Fibroblast of lung (primary cell): ENCODE data around the gene PGPEP1. TPM values are rescaled to one million over a fixed set of nuclear protein-coding genes. Genes with fewer than 3 reads are reported as not detected.
"Not testable (repeated sequence)": the region's sequence is repeated elsewhere in the genome, so short reads cannot be mapped to it uniquely, and the experiment has no call there.

ENCODE experiments used
- DNase-seq, 2 donors: peaks; one replicate each; pipeline versions ENCODE4 v3.0.0 to v3.0.0-alpha.2; 2010; ENCODE audit warnings: low read depth in 2 of 2
- H2AFZ ChIP-seq: 2 replicates; pipeline ENCODE4 v1.5.1; 2012; ENCODE audit warnings: low read length, control low read depth, inconsistent platforms
- H3K27ac ChIP-seq: 2 replicates; pipeline ENCODE4 v1.5.1; 2011; ENCODE audit warnings: low read length, control low read depth; ENCODE audit not compliant: insufficient read depth
- H3K27me3 ChIP-seq: 2 replicates; pipeline ENCODE4 v1.5.1; 2011; ENCODE audit warnings: mild to moderate bottlenecking, low read length; ENCODE audit not compliant: control insufficient read depth, insufficient read depth
- H3K36me3 ChIP-seq: 2 replicates; pipeline ENCODE4 v1.5.1; 2011; ENCODE audit warnings: low read length; ENCODE audit not compliant: control insufficient read depth, insufficient read depth
- H3K4me1 ChIP-seq: 2 replicates; pipeline ENCODE4 v1.5.1; 2011; ENCODE audit warnings: low read length; ENCODE audit not compliant: control insufficient read depth, insufficient read depth; ENCODE audit errors: extremely low read depth
- H3K4me2 ChIP-seq: 2 replicates; pipeline ENCODE4 v1.5.1; 2011; ENCODE audit warnings: low read length, control low read depth; ENCODE audit not compliant: insufficient read depth; ENCODE audit errors: extremely low read depth
- H3K4me3 ChIP-seq, 4 experiments: fragments of 200-600 bp in 1 of 4; sonication (generic) in 1 of 4; replicated peaks in 1 of 4; 2 replicates each; pipeline ENCODE4 v1.5.1; 2011 to 2016; ENCODE audit warnings: low read length in 4 of 4, low read depth in 3 of 4, mild to moderate bottlenecking in 3 of 4, control low read depth in 2 of 4, inconsistent platforms in 1 of 4, mixed read lengths in 1 of 4; ENCODE audit not compliant: insufficient read depth in 1 of 4; ENCODE audit errors: control extremely low read depth in 1 of 4
- H3K79me2 ChIP-seq: 2 replicates; pipeline ENCODE4 v1.5.1; 2012; ENCODE audit warnings: mild to moderate bottlenecking, low read length, inconsistent platforms; ENCODE audit not compliant: control insufficient read depth, insufficient read depth
- H3K9ac ChIP-seq: 2 replicates; pipeline ENCODE4 v1.5.1; 2011; ENCODE audit warnings: mild to moderate bottlenecking, low read length, control low read depth; ENCODE audit not compliant: insufficient read depth
- H3K9me3 ChIP-seq: 2 replicates; pipeline ENCODE4 v1.5.1; 2012; ENCODE audit warnings: low read depth, low read length; ENCODE audit not compliant: control insufficient read depth, insufficient read depth
- H4K20me1 ChIP-seq: 2 replicates; pipeline ENCODE4 v1.5.1; 2011; ENCODE audit warnings: low read length; ENCODE audit not compliant: control insufficient read depth, insufficient read depth; ENCODE audit errors: extremely low read depth
- CTCF ChIP-seq, 2 donors: IDR thresholded peaks in 1 of 2; conservative IDR thresholded peaks in 1 of 2; 1 replicate in 1 of 2; 2 replicates in 1 of 2; pipeline ENCODE4 v1.5.1; 2011 to 2012; ENCODE audit warnings: low read length in 2 of 2, control low read depth in 1 of 2, inconsistent platforms in 1 of 2, low read depth in 1 of 2, mild to moderate bottlenecking in 1 of 2
- EZH2 ChIP-seq: IDR thresholded peaks from 2 replicates; pipeline ENCODE4 v1.5.1; 2012; ENCODE audit warnings: low read length, control low read depth, mild to moderate bottlenecking; ENCODE audit errors: missing control alignments
- polyA plus RNA-seq, 2 donors: library from polyadenylated mRNA; depleted of rRNA in 1 of 2; stranded (reverse) in 1 of 2; unstranded in 1 of 2; fragments of >200 nt; gene quantifications; 2 replicates each; pipeline ENCODE4 v1.2.1, GENCODE V29; 2011 to 2012; ENCODE audit warnings: missing spikeins in 1 of 2
- total RNA-seq: library from RNA; depleted of rRNA; stranded (reverse); fragments of >200 nt; gene quantifications from 2 replicates; pipeline ENCODE4 v1.2.1, GENCODE V29; 2014

PGPEP1 gene
- total and polyA plus RNA-seq, 2 donors (not counting 1 experiment from before 2014, with no cell fraction given): 17.0 to 78.8 TPM

GRCh38 chr19:18346091-18346490 is 5.7 kb downstream of the PGPEP1 start:
- Histone ChIP-seq H2AFZ (no peak overlapping the region), H3K27ac (no peak overlapping the region), H3K4me3 (no peak overlapping the region), H3K27me3 (no peaks in the 10 kb centered on the region), H3K9ac (no peak overlapping the region), H3K36me3 (peaks cover 2% of the 10 kb centered on the region), H3K4me2 (no peak overlapping the region), H4K20me1 (no peaks in the 10 kb centered on the region), H3K4me1 (peaks cover 8% of the 10 kb centered on the region), H3K79me2 (no peaks in the 10 kb centered on the region), H3K9me3 (no peaks in the 10 kb centered on the region)
- TF ChIP-seq CTCF (conservative IDR thresholded peaks at IDR 0.05 in 1 of 2, IDR thresholded peaks at IDR 0.05 in 1 of 2; ENCODE audit: low read depth in 1 of 2, low read length in 2 of 2) (no peak), EZH2 (no peak)
- no peak for DNase-seq

GRCh38 chr19:18348171-18348570 is 7.8 kb downstream of the PGPEP1 start:
- H3K9me3 ChIP-seq: no peaks in the 10 kb centered on the region
- H3K4me3 ChIP-seq: no peak overlapping the region
- peaks cover 3% of the 10 kb centered on the region for H3K4me1 ChIP-seq

GRCh38 chr19:18348818-18349339 is 8.5 kb downstream of the PGPEP1 start:
- DNase-seq, H3K79me2 ChIP-seq, H3K4me2 ChIP-seq, H3K27ac ChIP-seq, H3K27me3 ChIP-seq, H4K20me1 ChIP-seq, H3K9ac ChIP-seq, H3K36me3 ChIP-seq, H3K4me3 ChIP-seq, H3K4me1 ChIP-seq, H3K9me3 ChIP-seq, H2AFZ ChIP-seq: not testable (repeated sequence)

More at GRCh38 chr19:18348171-18348570, 7.8 kb downstream of the PGPEP1 start:
- no peaks in the 10 kb centered on the region for H3K27me3 ChIP-seq
- no peak overlapping the region for H2AFZ ChIP-seq
- no peak overlapping the region for H3K27ac ChIP-seq
- TF ChIP-seq EZH2 (no peak), CTCF (conservative IDR thresholded peaks at IDR 0.05 in 1 of 2, IDR thresholded peaks at IDR 0.05 in 1 of 2; ENCODE audit: low read depth in 1 of 2, low read length in 2 of 2) (no peak)
- H4K20me1 ChIP-seq: no peaks in the 10 kb centered on the region
- H3K4me2 ChIP-seq: no peak overlapping the region
- H3K9ac ChIP-seq: no peak overlapping the region
- no peaks in the 10 kb centered on the region for H3K36me3 ChIP-seq
- no peak for DNase-seq
- H3K79me2 ChIP-seq: no peaks in the 10 kb centered on the region
